GM13976 (cell line): ENCODE data around the gene NSDHL.

Experiments used
- DNase-seq: peaks from one replicate; pipeline ENCODE4 v3.0.0; 2012; ENCODE audit warnings: low spot score
- CTCF ChIP-seq: IDR thresholded peaks from 2 replicates; pipeline ENCODE4 v1.5.1; 2012; ENCODE audit warnings: borderline replicate concordance, mild to moderate bottlenecking; ENCODE audit not compliant: insufficient read depth; ENCODE audit errors: extremely low read depth, missing control alignments, control extremely low read depth
- in situ Hi-C: fragments of 300-500 bp; cut with MboI; formaldehyde crosslinking; loops from one replicate; pipeline ENCODE4 v1.12.0; 2022; ENCODE audit warnings: low sequenced_read_pairs, mixed read lengths, inconsistent platforms; ENCODE audit not compliant: unreplicated experiment

The NSDHL gene

GRCh38 chrX:152917656-152918579 lies 87.1 kb downstream of the NSDHL start:
- in situ Hi-C loops: no loop called here
- DNase-seq: no peak
- TF ChIP-seq CTCF: no peak

- in situ Hi-C loops: no loop called here
- TF ChIP-seq CTCF: no peak
- DNase-seq: no peak
Observed at GRCh38 chrX:152918707-152919106, 87.8 kb downstream of the NSDHL start.
